Subcutaneous adipose tissue (tissue), 4 donors: Measurements from ENCODE around the gene PMF1. TPM values are rescaled to one million over a fixed set of nuclear protein-coding genes. Genes with fewer than 3 reads are reported as not detected.

Experiments used
- CTCF ChIP-seq: fragments of 450-650 bp; IDR thresholded peaks from one replicate; pipeline ENCODE4 v1.5.1; 2016; ENCODE audit warnings: low read depth, mild to moderate bottlenecking, control low read depth, antibody characterized with exemption, moderate library complexity
- total RNA-seq, 4 donors: library from RNA; depleted of rRNA; stranded (reverse); fragments of >200 nt; gene quantifications; one replicate each; pipeline ENCODE4 v1.1.0, GENCODE V29; 2016

Gene PMF1
- total RNA-seq, 4 donors from 2014 or later: 36.3 to 51.2 (median 41.0) TPM

GRCh38 chr1:156212130-156212529, 677 bp upstream of the PMF1 start:
- no peak for TF ChIP-seq CTCF

GRCh38 chr1:156213644-156213966, 798 bp downstream of the PMF1 start:
- no peak for TF ChIP-seq CTCF

- no peak for TF ChIP-seq CTCF
Observed at GRCh38 chr1:156214024-156214748, 1.4 kb downstream of the PMF1 start.

- no peak for TF ChIP-seq CTCF
Observed at GRCh38 chr1:156217871-156218270, 5.1 kb downstream of the PMF1 start.

GRCh38 chr1:156220226-156220625, 7.4 kb downstream of the PMF1 start:
- no peak for TF ChIP-seq CTCF

- no peak for TF ChIP-seq CTCF
Observed at GRCh38 chr1:156221986-156222692, 9.3 kb downstream of the PMF1 start.

- TF ChIP-seq CTCF: no peak
Observed at GRCh38 chr1:156225677-156226014, 12.8 kb downstream of the PMF1 start.
